Pericardium fibroblast (primary cell): Measurements from ENCODE around the gene OR52H1. TPM values are rescaled to one million over a fixed set of nuclear protein-coding genes. Genes with fewer than 3 reads are reported as not detected.

ENCODE experiments used
- total RNA-seq: library from RNA; depleted of rRNA; stranded (reverse); fragments of >200 nt; gene quantifications from 2 replicates; pipeline ENCODE4 v1.2.3, GENCODE V29; 2015

OR52H1 gene
- total RNA-seq: not detected in 2 replicates

DNA sequence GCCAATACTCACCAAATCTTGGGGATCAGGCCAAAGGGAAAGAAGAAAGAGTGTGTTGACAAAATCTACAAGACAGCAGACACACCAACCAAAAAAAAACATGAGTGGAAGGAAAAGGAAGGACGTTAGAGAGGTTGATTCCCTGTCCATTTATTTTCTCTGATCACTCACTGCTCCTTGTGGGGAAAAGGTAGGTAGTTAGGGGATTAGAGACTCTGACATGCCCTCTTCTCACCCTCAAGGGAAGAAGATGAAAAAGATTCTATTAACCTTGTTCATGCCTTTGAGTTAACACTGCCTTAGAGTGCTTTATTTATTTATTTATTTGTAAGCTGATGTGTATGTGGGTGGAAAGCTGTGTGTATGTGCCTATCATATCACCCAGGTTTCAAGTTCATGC, at the start of gene OR52H1:
TSS of gene OR52H1 (minus strand) at position 101 of the 400 bp plus-strand sequence. CDS start 3,035 bp downstream, outside the sequence.

DNA sequence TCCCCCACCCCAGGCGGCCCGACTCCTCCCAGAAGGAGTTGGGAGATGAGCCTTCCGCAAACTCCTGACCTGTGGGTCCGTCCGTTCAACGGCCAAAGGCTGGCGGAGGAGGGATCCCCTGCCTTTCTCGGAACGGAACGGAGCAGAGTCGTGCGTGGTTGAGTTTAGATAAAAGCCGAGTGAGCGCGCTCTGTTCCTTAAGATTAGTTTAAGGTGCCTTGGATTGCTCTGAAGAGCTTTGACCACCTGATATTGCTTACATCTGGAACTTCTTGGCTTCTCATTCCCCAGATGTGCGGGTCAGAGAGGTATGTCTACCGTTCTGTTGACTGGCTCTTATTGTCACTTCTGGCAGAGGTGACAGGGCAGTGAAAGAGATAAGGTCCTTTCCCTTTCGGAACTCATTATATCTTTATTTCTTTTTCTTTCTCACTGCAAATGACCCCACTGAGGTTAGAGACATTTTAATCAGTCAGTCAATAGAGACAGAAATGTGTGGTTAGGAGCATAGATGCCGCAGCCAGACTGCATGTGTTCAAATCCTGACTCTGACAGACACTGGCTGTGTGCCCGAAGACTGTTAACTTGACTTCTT, 48.4 kb upstream of the OR52H1 start, which contains the start of gene TRIM6:
TSS of gene TRIM6 (plus strand) at position 31 of the 595 bp plus-strand sequence. CDS start at position 292, 261 bp downstream.

DNA sequence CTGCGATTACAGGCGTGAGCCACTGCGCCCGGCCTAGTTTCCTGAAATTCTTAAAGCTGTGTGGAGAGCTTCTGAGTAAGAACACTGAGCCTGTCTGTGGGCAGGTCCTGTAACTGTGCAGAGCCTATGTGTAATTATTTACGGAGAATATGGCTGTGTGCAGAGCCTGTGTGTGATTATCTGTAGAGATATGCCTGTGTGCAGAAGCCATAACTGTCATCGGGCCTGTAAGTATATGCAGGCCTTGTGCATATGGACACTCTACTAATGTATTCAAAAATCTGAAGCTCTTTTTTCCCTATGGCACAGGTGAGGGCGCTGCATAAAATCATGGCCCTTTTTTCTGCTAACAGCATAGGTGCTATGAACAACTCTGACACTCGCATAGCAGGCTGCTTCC, 32.2 kb upstream of the OR52H1 start, which contains the start of gene OR52B6:
TSS of gene OR52B6 (plus strand) at position 301 of the 400 bp plus-strand sequence. CDS start at position 301, 0 bp downstream.

DNA sequence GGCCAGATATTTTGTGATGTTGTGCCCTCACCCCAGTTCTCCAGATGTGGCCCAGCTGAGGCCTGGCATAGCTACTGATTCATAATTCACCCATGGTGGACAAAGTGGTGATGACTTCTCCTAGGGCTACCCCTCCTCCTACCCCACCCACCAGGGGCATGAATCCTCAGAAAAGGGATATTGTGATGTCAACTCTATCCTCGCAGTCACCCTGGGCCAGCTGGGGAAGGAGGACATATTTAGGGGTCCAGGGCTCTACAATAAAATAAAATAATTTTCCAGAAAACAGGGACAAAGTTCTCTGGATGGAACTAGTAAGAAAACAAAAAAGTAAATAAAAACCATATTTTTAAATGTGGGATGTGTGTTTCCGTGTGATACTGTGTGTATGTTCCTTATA, 31.7 kb downstream of the OR52H1 start, which contains the start of gene UBQLNL:
TSS of gene UBQLNL (minus strand) at position 101 of the 400 bp plus-strand sequence. CDS start 258 bp downstream, outside the sequence.

DNA sequence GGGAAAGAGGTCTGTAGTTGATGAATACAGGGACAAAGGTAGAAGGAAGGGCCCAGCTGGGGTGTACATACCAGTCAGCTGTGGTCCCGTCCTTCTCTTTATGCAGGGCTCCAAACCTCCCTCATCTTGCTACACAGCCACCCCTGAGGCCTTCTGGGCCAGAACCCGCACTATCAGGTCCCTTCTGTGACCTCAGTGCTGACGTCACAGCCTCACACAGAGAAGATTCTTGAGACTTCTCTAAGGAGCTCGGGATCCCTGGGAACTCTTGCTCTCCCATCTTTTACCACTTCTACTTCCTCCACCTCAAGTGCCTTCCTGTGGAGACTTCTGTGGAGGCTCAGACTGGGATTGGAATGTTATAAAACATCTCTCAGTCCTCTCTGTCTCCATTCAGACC, 38.5 kb downstream of the OR52H1 start, which contains the start of gene UBQLN3:
TSS of gene UBQLN3 (minus strand) at position 155 of the 400 bp plus-strand sequence. CDS start 399 bp downstream, outside the sequence.

Other genes with a start within 250 kb of the OR52H1 start
- not detected in 2 replicates for gene OR51B4, start 246.6 kb downstream of the OR52H1 start, total RNA-seq
- gene OR51B2, start 224.2 kb downstream of the OR52H1 start, total RNA-seq: not detected in 2 replicates
- not detected in 2 replicates for gene OR51B5, start 205.0 kb downstream of the OR52H1 start, total RNA-seq
- gene OR51B6, start 197.0 kb downstream of the OR52H1 start, total RNA-seq: not detected in 2 replicates
- not detected in 2 replicates for gene OR51M1, start 164.7 kb downstream of the OR52H1 start, total RNA-seq
- gene OR51Q1, start 126.4 kb downstream of the OR52H1 start, total RNA-seq: not detected in 2 replicates
- gene OR51I1, start 107.0 kb downstream of the OR52H1 start, total RNA-seq: not detected in 2 replicates
- not detected in 2 replicates for gene OR51I2, start 99.2 kb downstream of the OR52H1 start, total RNA-seq
- not detected in 2 replicates for gene OR52D1, start 59.9 kb downstream of the OR52H1 start, total RNA-seq
- not detected in 2 replicates for gene UBQLN3, start 38.6 kb downstream of the OR52H1 start, total RNA-seq
- not detected in 2 replicates for gene UBQLNL, start 31.8 kb downstream of the OR52H1 start, total RNA-seq
- gene OR52B6, start 32.3 kb upstream of the OR52H1 start, total RNA-seq: not detected in 2 replicates
- 4.0 and 9.2 TPM in 2 replicates for gene TRIM6, start 48.1 kb upstream of the OR52H1 start, total RNA-seq
- 4.6 and 10.2 TPM in 2 replicates for gene TRIM34, start 76.5 kb upstream of the OR52H1 start, total RNA-seq
- gene TRIM5, start 136.5 kb upstream of the OR52H1 start, total RNA-seq: 18.2 and 24.1 TPM in 2 replicates
- 15.5 and 48.8 TPM in 2 replicates for gene TRIM22, start 141.2 kb upstream of the OR52H1 start, total RNA-seq
- not detected in 2 replicates for gene OR56B1, start 187.9 kb upstream of the OR52H1 start, total RNA-seq
- not detected in 2 replicates for gene OR52N4, start 205.7 kb upstream of the OR52H1 start, total RNA-seq
- gene OR52N5, start 234.8 kb upstream of the OR52H1 start, total RNA-seq: not detected in 2 replicates
- not detected in 2 replicates for gene OR52N1, start 242.7 kb upstream of the OR52H1 start, total RNA-seq